BJ (cell line): Measurements from ENCODE around the gene SRF. TPM values are rescaled to one million over a fixed set of nuclear protein-coding genes. Genes with fewer than 3 reads are reported as not detected.

Experiments
- CTCF ChIA-PET: fragments of 350-600 bp; formaldehyde crosslinking; extraction: SDS; loops from one replicate; lab custom pipeline; 2021; ENCODE audit warnings: antibody characterized with exemption, inconsistent platforms; lab: Yijun Ruan, JAX
- POLR2A ChIA-PET: fragments of 300-600 bp; sonication (Branson Sonifier 250); formaldehyde crosslinking; extraction: SDS; loops from one replicate; lab custom pipeline; 2021; ENCODE audit warnings: antibody characterized with exemption; lab: Charles Lee
- DNase-seq: peaks from one replicate; pipeline ENCODE4 v3.0.0-alpha.2; 2011; ENCODE audit warnings: low read depth
- H3K27me3 ChIP-seq: 2 replicates; pipeline ENCODE4 v1.6.0; 2011; ENCODE audit warnings: low read length; ENCODE audit not compliant: control insufficient read depth, insufficient read depth
- H3K36me3 ChIP-seq: 2 replicates; pipeline ENCODE4 v1.5.1; 2011; ENCODE audit warnings: low read length; ENCODE audit not compliant: control insufficient read depth, insufficient read depth
- H3K4me3 ChIP-seq: 2 replicates; pipeline ENCODE4 v1.5.1; 2011; ENCODE audit warnings: low read depth, mild to moderate bottlenecking, control low read depth, low read length
- CTCF ChIP-seq: IDR thresholded peaks from 2 replicates; pipeline ENCODE4 v1.5.1; 2011; ENCODE audit warnings: low read depth, mild to moderate bottlenecking, control low read depth, inconsistent platforms, low read length, moderate library complexity; ENCODE audit not compliant: insufficient read depth
- polyA plus RNA-seq: library from polyadenylated mRNA; depleted of rRNA; stranded (reverse); fragments of >200 nt; gene quantifications from 2 replicates; pipeline ENCODE4 v1.2.3, GENCODE V29; 2011

The SRF gene
- polyA plus RNA-seq, 1 experiment: 50.5 TPM

DNA sequence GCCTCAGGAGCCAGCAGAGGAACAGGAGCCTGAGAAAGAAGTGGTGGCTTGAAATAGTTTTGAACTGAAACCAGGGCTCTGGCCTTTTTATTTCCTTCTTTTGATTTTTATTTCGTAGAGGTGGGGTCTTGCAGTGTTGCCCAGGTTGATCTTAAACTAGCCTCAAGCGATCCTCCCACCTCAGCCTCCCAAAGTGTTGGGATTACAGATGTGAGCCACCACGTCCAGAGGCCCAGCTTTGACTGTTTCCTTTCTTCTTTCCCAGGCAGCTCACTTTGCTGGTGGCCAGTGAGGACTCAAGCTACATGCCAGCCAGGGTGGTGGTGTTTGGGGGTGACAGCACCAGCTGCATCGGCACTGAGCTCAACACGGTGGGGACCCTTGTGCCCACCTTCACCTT is 31.4 kb downstream of the SRF start:
- CTCF ChIA-PET: interaction anchor here (1.2 to 1.4 kb wide), 2 partner anchors 11 to 13 kb away, joined by 3 read pairs; no protein-coding TSS in a partner anchor
- TF ChIP-seq CTCF: no peak
- Histone ChIP-seq H3K36me3 (peaks cover 21% of the 10 kb centered on the region), H3K27me3 (no peaks in the 10 kb centered on the region), H3K4me3 (no peak overlapping the region)
- no peak for DNase-seq
- POLR2A ChIA-PET: no interaction called here

DNA sequence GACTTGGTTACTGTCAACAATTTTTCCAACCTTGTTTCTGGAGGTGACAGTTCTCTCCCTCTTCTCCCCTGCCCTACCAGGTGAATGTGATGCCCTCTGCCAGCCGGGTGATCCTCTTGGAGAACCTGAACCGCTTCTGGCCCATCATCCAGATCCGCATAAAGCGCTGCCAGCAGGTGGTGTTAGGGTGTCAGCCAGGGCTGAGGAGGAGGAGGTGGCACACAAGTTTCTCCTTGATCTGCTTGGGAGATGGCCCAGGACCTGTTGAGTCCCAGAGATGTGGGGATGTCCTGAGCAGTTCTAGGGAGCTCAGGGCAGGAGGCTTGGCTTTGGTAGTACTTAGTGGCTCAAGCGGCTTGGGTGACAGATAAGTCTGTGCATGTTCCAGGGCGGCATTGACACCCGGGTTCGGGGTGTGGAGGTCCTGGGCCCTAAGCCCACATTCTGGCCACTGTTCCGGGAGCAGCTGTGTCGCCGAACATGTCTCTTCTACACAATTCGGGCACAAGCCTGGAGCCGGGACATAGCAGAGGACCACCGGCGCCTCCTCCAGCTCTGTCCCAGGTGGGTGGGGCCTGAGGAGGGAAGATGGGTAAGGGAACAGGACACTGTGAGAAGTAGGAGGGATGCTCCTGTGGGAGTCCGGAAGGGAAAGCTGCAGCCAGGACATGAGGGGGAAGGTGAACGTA is 32.1 kb downstream of the SRF start:
- Histone ChIP-seq H3K4me3 (no peak overlapping the region), H3K36me3 (peaks cover 21% of the 10 kb centered on the region), H3K27me3 (no peaks in the 10 kb centered on the region)
- DNase-seq: no peak
- ChIA-PET CTCF (interaction anchor here (1.2 to 1.4 kb wide), 3 partner anchors 12 to 26 kb away, joined by 3 to 4 read pairs (median 3); partner anchors contain the start of gene DNPH1), POLR2A (no interaction called here)
- no peak for TF ChIP-seq CTCF

DNA sequence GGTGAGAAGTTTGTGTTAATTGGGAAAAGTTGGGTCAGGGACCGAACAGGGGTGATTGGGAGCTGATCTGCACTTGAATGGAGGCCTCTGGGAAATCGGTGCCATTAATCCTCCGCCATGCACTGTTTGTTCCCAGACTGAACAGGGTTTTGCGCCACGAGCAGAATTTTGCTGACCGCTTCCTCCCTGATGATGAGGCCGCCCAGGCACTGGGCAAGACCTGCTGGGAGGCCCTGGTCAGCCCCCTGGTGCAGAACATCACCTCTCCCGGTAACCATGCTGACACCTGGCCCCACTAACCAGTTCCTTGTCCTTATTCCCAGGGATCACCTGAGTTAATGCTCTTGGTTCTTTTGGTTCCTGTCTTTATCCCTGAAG is 32.6 kb downstream of the SRF start:
- no peak for DNase-seq
- POLR2A ChIA-PET: no interaction called here
- Histone ChIP-seq H3K27me3 (no peaks in the 10 kb centered on the region), H3K4me3 (no peak overlapping the region), H3K36me3 (peaks cover 20% of the 10 kb centered on the region)
- CTCF ChIA-PET: interaction anchor here (1.2 to 1.4 kb wide), 3 partner anchors 12 to 26 kb away, joined by 3 to 4 read pairs (median 3); partner anchors contain the start of gene DNPH1
- TF ChIP-seq CTCF: no peak

GRCh38 chr6:43204271-43205105 is 33.4 kb downstream of the SRF start:
- DNase-seq: no peak
- CTCF ChIA-PET: interaction anchor here (1.4 kb wide), 1 partner anchor 25 kb away, joined by 4 read pairs; the partner anchor contains the start of gene DNPH1
- peaks cover 20% of the 10 kb centered on the region for H3K36me3 ChIP-seq
- H3K4me3 ChIP-seq: no peak overlapping the region
- H3K27me3 ChIP-seq: no peaks in the 10 kb centered on the region
- POLR2A ChIA-PET: no interaction called here
- TF ChIP-seq CTCF: no peak

DNA sequence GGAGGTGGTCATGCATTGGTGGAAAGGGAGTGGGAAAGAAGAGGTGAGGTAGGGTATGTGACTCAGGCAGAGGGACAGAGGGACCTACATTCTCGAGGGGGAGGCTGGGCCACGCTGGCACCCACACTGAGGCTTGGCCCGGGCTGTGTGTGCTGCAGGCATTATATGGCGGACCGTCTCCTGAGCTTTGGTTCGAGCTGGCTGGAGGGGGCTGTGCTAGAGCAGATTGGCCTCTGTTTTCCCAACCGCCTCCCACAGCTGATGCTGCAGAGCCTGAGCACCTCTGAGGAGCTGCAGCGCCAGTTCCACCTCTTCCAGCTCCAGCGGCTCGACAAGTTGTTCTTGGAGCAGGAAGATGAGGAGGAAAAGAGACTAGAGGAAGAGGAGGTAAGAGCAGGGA is 34.8 kb downstream of the SRF start:
- POLR2A ChIA-PET: no interaction called here
- H3K4me3 ChIP-seq: no peak overlapping the region
- DNase-seq: no peak
- peaks cover 13% of the 10 kb centered on the region for H3K36me3 ChIP-seq
- H3K27me3 ChIP-seq: no peaks in the 10 kb centered on the region
- CTCF ChIA-PET: no interaction called here
- no peak for TF ChIP-seq CTCF
